SIG-M5 treated with dmso at 0.1 percent for 504 hours (cell line): Measurements from ENCODE around the gene PHPT1.
"Not testable (repeated sequence)": the region's sequence is repeated elsewhere in the genome, so short reads cannot be mapped to it uniquely, and the experiment has no call there.

Source experiments
- DNase-seq: peaks from one replicate; lab custom pipeline; 2025; ENCODE audit not compliant: unreplicated experiment; lab: John Stamatoyannopoulos, UW

The PHPT1 gene

DNA sequence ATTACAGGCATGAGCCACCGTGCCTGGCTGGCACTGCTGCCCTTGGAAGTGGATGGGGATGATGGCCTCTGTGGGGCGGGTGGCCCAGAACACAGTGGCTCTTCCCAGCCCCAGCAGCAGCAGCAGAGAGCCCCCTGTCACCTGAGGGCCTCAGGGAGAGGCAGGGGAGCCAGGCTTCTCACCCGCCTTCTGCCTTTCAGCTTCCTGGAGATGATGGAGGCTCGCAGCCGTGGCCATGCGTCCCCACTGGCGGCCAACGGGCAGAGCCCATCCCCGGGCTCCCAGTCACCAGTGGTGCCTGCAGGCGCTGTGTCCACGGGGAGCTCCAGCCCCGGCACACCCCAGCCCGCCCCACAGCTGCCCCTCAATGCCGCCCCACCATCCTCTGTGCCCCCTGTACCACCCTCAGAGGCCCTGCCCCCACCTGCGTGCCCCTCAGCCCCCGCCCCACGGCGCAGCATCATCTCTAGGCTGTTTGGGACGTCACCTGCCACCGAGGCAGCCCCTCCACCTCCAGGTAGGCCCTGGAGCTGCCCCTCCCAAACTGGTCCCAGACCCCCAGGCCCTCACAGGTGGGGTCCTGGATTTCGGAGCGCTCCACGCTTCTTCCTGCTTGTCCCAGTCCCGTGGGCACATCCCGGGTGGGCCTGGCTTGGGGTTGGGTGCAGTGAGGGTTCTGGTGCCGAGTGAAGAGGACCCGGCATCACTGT lies 11.9 kb upstream of the PHPT1 start:
- no peak for DNase-seq

DNA sequence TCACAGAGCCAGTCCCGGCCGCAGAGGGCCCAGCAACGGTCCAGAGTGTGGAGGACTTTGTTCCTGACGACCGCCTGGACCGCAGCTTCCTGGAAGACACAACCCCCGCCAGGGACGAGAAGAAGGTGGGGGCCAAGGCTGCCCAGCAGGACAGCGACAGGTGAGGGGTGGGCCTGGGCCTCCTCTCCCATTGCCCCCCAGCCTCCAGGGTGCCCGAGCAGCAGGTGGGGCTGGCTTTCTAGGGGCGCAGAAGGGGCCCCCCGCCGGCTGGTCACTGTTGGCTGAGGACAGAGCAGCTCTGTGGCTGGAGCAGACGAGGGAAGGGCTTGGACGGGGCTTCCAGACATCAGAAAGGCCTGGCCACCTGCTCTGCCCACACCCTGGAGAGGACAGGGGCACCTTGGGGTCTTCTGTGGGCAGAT lies 11.3 kb upstream of the PHPT1 start:
- DNase-seq: not testable (repeated sequence)

DNA sequence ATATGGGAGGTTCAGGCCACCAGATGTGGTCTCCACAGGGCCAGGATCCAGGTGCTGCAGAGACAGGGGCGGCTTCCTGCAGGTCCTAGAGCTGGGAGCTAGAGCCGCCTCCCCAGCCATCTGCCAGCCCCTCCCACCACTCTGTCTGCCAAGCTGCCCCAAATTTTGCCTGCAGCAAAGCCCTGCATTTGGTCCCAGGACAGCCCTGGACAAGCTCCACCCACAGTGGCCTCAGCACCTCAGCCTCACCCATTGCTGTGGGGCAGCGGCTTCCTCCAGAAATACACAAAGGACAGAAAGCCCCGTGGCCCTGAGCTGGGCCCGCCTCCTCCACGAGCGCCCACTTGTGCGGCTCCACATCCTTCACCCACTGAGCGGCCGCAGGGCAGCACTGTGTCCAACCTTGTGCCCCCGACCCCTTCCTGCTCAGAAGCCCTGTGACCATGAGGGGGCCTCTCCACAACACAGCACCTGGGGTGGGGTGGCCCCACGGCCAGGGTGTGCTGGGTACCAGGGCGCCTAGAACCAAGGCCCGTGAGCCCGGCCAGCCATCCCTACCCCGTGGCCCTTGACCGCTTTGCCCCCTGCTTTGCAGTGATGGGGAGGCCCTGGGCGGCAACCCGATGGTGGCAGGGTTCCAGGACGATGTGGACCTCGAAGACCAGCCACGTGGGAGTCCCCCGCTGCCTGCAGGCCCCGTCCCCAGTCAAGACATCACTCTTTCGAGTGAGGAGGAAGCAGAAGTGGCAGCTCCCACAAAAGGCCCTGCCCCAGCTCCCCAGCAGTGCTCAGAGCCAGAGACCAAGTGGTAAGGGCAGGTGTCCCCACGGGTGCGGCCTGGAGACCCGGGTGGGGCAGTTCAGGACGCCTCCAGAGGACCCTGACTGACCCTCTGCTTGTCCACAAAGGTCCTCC lies 10.6 kb upstream of the PHPT1 start:
- DNase-seq: no peak

DNA sequence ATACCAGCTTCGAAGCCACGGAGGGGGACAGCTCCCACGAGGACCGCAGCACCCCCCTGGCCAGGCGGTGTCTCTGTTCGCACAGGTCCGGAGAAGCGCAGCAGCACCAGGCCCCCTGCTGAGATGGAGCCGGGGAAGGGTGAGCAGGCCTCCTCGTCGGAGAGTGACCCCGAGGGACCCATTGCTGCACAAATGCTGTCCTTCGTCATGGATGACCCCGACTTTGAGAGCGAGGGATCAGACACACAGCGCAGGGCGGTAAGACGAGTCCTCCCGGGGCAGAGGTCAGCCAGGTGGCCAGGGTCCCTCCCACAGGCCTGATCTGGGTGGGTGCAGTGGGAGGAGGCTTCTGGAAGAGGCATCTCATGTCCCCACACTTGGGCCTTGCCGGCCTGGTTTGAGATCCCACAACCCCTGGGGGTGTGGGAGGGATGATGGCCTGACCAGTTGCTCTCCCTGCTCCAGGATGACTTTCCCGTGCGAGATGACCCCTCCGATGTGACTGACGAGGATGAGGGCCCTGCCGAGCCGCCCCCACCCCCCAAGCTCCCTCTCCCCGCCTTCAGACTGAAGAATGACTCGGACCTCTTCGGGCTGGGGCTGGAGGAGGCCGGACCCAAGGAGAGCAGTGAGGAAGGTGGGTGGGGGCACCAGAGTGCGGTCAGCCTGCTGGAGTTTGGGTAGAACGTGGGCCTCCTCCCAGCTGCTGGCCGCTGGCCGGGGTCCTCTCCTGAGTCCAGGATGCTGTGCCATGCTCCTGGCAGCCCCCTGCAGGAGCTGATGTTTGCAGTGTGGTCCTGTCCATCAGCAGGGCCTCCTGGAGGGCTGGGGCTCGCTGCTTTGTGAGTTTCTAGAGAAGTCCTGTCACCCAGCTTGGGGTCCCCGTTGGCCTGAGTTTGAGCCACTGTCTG lies 9.7 kb upstream of the PHPT1 start:
- no peak for DNase-seq

- no peak for DNase-seq
Observed at GRCh38 chr9:136840140-136840876, 8.9 kb upstream of the PHPT1 start.

DNA sequence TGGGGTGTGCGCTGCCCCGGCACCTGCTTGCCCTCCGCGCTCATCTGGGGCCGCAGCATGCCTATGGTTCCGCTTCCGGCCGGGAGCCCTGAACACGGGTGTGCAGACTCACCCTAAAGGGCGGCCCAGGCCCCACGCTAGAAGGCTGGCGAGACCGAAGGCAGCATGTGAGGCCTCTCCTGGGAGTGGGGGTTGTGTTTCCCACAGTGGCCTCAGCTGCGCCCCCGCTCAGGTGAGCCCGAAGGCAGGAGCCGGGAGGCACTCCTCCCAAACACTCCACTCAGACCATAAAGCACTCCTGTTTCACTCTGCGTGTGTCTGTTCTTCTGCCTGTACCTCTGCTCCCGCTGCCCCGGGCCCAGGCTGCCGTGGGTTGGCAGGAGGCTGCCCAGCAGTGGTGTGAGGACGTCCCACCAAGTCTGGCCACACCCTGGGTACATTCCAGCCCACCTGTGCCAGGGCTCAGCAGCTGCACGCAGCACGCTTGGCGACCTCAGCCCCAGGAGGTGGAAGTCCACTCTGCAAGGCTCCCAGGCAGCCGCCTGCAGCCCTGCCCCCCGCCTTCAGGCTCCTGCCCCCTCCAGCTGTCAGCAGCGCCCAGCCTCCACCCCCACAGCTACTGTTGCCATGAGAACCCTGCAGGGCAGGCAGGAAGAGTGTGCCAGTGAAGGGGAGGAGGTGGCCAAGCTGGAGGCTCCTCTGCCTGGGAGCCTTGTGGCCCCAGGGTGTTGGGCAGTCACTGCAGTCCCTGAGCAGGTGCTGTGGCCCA lies 8.1 kb upstream of the PHPT1 start:
- DNase-seq: peak; percentile 18

DNA sequence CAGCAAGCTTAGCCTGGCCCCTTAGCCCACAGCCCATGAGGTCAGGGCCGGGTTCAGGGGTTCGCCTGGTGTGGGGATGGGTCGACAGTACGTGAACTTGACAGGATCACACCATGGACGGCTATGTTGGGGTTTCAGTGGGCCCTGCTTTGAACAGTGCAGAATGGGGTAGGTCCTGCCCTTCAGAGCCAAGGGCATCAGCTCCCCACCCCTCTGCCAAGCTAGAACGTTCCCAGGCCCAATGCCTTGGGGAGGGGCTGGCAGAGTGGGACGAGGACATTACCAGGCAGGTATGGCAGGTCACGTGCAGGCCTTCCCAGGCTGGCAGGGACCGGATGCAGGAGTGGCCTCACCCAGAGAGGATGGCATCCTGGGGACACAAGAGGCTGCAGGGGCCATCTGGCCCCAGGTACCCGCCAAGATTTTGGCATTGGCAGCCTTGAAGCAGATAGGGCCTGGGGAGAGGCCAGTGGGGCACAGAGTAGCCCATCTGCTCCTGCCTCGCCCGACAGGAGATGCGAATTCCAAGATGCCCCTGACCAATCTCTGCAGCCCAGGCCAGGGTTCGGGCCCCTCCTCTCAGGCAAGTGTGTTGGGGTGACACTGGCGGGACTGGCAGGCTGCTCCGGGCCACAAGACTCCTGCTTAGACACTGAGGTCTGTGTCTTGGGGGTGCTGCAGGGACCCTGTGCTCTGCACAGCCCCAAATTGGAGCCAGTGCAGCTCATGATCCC lies 7.4 kb upstream of the PHPT1 start:
- not testable (repeated sequence) for DNase-seq

DNA sequence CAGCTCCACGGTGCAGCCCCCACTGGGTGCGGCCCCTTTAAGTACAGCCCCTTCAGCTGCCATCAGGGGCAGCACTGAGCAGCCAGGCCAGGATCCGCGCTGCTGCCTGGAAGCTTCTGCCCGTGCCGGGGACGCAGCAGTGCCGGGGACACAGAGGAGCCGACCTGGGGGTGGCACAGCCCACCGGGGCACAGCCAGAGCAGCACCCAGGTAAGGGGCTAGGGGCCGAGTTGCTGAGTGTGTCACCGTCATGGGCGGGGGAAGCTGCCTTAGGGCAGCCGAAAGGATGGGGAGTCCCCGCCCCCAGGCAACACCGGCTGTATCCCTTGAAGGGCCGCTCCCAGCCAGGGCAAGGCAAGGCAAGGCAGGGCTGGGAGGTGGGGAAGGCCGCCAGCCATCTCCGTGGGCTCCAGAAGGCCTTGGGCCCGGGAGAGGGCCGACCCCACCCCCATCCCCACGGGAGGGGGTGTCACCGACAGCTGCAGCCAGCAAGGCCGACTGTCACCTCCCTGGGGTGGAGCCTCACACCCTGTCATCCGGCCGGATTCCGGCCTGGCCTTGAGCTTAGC lies 6.7 kb upstream of the PHPT1 start, which contains the start of gene AJM1:
Gene AJM1, plus strand, starts transcription at position 99 of the 569 bp plus-strand sequence. CDS start 1,937 bp downstream, outside the sequence.
- peak; percentile 53 for DNase-seq

GRCh38 chr9:136843159-136843800 lies 5.9 kb upstream of the PHPT1 start:
- not testable (repeated sequence) for DNase-seq

DNA sequence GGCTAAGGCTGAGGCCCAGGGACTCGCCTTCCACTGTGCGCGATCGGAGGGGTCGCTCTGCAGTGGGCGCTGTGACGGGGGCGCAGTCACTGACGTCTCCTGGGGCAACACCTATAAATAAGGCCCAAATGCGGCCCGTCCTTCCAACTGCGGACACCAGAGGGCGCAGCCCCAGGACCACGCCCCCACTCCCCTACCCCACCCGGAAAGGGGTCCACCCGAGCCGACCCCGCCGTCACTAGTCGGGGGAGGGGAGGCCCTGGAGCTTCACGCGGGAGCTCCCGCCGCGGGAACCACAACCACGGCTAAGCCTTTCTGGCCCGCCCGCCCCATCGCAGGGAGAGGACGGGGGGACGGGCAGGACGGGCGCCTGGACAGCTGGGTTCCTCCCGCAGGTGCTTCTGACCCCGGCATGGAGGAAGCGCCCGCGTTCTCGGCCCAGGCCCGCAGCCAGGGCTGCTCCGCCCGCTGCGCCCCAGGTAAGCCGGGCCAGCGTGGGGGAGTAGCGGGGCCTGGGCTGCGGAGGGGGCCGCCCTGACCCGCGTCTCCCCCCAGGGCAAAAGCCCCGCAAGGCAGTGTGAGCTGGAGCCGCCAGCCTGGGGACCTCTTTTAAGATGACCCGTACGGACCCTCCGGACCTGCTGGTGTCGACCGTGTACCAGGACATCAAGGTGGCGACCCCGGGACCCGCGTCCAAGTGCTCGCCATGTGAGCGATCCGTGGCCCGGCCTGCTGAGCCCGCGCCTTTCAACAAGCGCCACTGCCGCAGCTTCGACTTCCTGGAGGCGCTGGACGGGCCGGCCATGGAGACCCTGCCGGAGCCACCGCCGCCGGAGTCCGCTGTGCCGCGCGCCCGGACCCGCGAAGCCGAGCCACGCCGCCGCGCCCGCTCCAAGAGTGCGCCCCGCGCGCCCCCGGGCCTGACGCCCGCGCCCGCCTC lies 5.1 kb upstream of the PHPT1 start:
- not testable (repeated sequence) for DNase-seq

- no peak for DNase-seq
Observed at GRCh38 chr9:136844761-136845464, 4.3 kb upstream of the PHPT1 start.

DNA sequence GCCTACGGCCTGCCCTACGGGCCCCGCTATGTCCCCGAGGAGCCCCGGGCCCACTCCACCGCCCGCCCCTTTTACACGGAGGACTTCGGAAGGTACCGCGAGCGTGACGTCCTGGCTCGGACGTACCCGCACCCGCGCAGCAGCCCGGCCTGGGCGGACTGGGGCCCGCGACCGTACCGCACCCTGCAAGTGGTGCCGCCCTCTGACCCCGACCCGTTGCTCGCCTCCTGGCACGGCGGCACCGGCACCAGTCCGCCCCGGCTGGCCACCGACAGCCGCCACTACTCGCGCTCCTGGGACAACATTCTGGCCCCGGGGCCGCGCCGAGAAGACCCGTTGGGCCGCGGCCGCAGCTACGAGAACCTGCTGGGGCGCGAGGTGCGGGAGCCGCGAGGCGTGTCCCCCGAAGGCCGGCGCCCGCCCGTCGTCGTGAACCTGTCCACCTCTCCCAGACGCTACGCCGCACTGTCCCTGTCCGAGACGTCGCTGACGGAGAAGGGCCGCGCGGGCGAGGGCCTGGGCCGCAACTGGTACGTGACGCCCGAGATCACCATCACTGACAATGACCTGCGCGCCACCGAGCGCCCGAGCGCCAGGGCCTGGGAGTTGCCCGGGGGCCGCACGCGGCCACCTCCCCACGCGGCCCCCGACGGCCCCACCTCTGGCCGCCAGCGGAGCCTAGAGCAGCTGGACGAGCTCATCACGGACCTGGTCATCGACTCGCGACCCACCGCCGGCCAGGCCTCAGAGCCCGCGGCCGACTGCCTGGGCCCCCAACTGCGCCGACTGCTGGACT lies 3.5 kb upstream of the PHPT1 start:
- no peak for DNase-seq

DNA sequence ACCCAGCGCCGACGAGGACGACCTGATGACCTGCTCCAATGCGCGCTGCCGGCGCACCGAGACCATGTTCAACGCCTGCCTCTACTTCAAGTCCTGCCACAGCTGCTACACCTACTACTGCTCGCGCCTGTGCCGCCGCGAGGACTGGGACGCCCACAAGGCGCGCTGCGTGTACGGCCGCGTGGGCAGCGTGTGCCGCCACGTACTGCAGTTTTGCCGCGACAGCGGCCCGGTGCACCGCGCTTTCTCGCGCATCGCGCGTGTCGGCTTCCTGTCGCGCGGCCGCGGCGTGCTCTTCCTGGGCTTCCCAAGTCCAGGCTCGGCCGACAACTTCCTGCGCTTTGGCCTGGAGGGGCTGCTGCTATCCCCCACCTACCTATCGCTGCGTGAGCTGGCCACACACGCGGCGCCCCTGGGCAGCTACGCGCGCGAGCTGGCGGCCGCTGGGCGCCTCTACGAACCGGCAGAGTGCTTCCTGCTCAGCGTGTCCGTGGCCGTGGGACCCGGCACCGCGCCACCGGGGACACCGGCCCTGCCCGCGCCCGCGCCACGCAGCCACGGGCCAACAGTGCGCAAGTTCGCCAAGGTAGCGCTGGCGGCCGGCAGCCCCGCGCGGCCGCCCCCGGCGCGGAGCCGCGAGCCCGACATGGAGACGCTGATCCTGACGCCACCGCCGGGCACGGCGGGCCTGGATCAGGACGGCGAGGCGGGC lies 2.7 kb upstream of the PHPT1 start:
- no peak for DNase-seq

DNA sequence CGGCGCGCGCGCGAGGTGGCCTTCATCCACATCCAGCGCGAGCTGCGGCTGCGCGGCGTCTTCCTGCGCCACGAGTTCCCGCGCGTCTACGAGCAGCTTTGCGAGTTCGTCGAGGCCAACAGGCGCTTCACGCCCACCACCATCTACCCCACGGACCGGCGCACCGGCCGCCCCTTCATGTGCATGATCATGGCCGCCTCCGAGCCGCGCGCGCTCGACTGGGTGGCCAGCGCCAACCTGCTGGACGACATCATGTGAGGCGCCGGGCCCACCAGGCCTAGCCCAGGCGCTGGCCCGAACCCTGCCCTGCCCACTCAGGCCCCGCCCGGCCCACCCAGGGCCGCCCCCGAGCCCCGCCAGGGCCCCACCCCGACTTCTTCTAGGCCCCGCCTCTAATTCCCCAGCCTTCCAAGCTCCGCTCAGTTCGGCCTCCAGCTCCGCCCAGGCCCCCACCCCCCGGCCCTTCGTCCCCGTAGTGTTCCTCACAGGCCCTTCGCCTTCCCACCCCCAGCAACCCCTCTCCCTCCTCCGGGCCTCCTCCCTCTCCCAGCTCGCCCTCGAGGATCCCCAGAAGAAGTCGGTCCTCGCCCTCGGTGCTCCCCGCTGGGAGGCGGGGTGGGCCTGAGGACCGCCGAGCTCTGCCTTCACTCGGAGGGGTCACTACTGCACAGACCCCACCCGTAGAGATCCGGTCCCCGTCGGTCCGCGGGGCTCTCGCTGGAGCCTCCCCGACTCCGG lies 2.0 kb upstream of the PHPT1 start:
- DNase-seq: peak; percentile 44
